Esophagus squamous epithelium (tissue), 5 donors: ENCODE measurements around the gene PTP4A1. TPM values are rescaled to one million over a fixed set of nuclear protein-coding genes. Genes with fewer than 3 reads are reported as not detected.

ENCODE experiments used
- DNase-seq: peaks from one replicate; lab custom pipeline; 2025; lab: John Stamatoyannopoulos, UW
- H3K27ac ChIP-seq, 4 donors: fragments of 200-600 bp; sonication (generic); one replicate each; pipeline ENCODE4 v1.5.1; 2016 to 2019; ENCODE audit warnings: mild to moderate bottlenecking in 1 of 4
- H3K27me3 ChIP-seq, 4 donors: fragments of 200-600 bp; sonication (generic); 1 replicate in 3 of 4; 2 replicates in 1 of 4; pipeline versions ENCODE4 v1.5.1 to v1.6.0; 2017 to 2021; ENCODE audit warnings: antibody characterized with exemption in 1 of 4
- H3K36me3 ChIP-seq, 3 donors: fragments of 200-600 bp; sonication (generic); one replicate each; pipeline ENCODE4 v1.5.1; 2016 to 2019
- H3K4me1 ChIP-seq, 3 donors: fragments of 200-600 bp; sonication (generic); one replicate each; pipeline ENCODE4 v1.5.1; 2017 to 2019
- H3K4me3 ChIP-seq, 4 donors: fragments of 200-600 bp; sonication (generic); 1 replicate in 3 of 4; 2 replicates in 1 of 4; pipeline ENCODE4 v1.5.1; 2016 to 2019; ENCODE audit warnings: mild to moderate bottlenecking in 2 of 4, moderate library complexity in 1 of 4
- H3K9me3 ChIP-seq, 3 donors: fragments of 200-600 bp; sonication (generic); one replicate each; pipeline ENCODE4 v1.5.1; 2016 to 2019
- POLR2A ChIP-seq, 4 donors: fragments of 450-650 bp; IDR thresholded peaks; one replicate each; pipeline ENCODE4 v1.6.1; 2017; ENCODE audit warnings: antibody characterized with exemption in 4 of 4, mild to moderate bottlenecking in 4 of 4, moderate library complexity in 3 of 4
- WGBS, 2 donors: methylation state at CpG; one replicate each; pipeline ENCODE4 v1.1.5; 2018; 5-methylcytosine and 5-hydroxymethylcytosine counted together
- intact Hi-C: fragments of 100-400 bp; cut with DNase I; formaldehyde crosslinking; loops from one replicate; pipeline ENCODE4 v1.15.0; 2022
- total RNA-seq, 4 donors: library from RNA; depleted of rRNA; stranded (reverse); fragments of >200 nt; gene quantifications; one replicate each; pipeline ENCODE4 v1.1.0, GENCODE V29; 2016
- TF ChIP-seq, protein P1 (sequence below), 6 experiments: fragments of 450-650 bp in 4 of 6; fragments of 200-600 bp in 2 of 6; sonication (generic) in 2 of 6; IDR thresholded peaks; one replicate each; pipeline ENCODE4 v1.5.1; 2016 to 2019; ENCODE audit warnings: antibody characterized with exemption in 6 of 6, mild to moderate bottlenecking in 4 of 6, moderate library complexity in 4 of 6
- donor health status: DM: yes; HTN: yes; CAD: no.

Gene PTP4A1
- total RNA-seq, 4 donors from 2014 or later: 30.9 to 73.7 (median 39.8) TPM

GRCh38 chr6:63553900-63554299, 18.4 kb upstream of the PTP4A1 start:
- no peak for DNase-seq
- H3K4me1 ChIP-seq: no peaks in the 10 kb centered on the region
- 67 to 92% methylated on average over 1 of the region's 1 CpG for WGBS, 2 donors
- H3K4me3 ChIP-seq: no peak overlapping the region
- no peaks in the 10 kb centered on the region for H3K9me3 ChIP-seq
- no peaks in the 10 kb centered on the region for H3K36me3 ChIP-seq
- H3K27me3 ChIP-seq: no peaks in the 10 kb centered on the region
- no peak overlapping the region for H3K27ac ChIP-seq
- intact Hi-C loops: no loop called here
- TF ChIP-seq POLR2A (IDR thresholded peaks at IDR 0.05): no peak
- TF ChIP-seq, protein P1, sequence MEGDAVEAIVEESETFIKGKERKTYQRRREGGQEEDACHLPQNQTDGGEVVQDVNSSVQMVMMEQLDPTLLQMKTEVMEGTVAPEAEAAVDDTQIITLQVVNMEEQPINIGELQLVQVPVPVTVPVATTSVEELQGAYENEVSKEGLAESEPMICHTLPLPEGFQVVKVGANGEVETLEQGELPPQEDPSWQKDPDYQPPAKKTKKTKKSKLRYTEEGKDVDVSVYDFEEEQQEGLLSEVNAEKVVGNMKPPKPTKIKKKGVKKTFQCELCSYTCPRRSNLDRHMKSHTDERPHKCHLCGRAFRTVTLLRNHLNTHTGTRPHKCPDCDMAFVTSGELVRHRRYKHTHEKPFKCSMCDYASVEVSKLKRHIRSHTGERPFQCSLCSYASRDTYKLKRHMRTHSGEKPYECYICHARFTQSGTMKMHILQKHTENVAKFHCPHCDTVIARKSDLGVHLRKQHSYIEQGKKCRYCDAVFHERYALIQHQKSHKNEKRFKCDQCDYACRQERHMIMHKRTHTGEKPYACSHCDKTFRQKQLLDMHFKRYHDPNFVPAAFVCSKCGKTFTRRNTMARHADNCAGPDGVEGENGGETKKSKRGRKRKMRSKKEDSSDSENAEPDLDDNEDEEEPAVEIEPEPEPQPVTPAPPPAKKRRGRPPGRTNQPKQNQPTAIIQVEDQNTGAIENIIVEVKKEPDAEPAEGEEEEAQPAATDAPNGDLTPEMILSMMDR (IDR thresholded peaks at IDR 0.05): no peak

GRCh38 chr6:63554782-63555181, 17.5 kb upstream of the PTP4A1 start:
- intact Hi-C loops: no loop called here
- no peaks in the 10 kb centered on the region for H3K27me3 ChIP-seq
- TF ChIP-seq POLR2A (IDR thresholded peaks at IDR 0.05): no peak
- TF ChIP-seq, protein P1 (IDR thresholded peaks at IDR 0.05): no peak
- 95 to 100% methylated on average over 1 of the region's 1 CpG for WGBS, 2 donors
- DNase-seq: no peak
- no peak overlapping the region for H3K4me3 ChIP-seq
- H3K36me3 ChIP-seq: no peaks in the 10 kb centered on the region
- H3K27ac ChIP-seq: no peak overlapping the region
- H3K4me1 ChIP-seq: no peaks in the 10 kb centered on the region
- no peaks in the 10 kb centered on the region for H3K9me3 ChIP-seq

DNA sequence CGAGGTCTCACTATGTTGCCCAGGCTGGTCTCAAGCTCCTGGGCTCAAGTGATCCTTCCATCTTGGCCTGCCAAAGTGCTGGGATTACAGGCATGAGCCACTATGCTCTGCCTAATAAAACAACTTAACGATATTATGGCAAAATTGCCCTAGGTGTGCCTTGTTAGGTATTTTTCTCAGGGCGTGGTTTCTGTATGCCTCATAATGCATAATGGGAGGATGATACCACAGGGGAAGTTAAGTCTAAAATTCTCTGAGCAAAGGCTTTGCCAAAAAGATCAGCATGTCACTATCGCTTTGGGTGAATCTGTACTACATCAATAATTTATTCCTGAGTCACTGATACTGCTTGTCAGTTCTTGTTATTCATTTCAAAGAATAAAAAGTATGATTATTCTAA, 15.9 kb upstream of the PTP4A1 start:
- Histone ChIP-seq H3K36me3 (no peaks in the 10 kb centered on the region), H3K4me1 (no peaks in the 10 kb centered on the region), H3K4me3 (no peak overlapping the region), H3K27ac (no peak overlapping the region), H3K27me3 (no peaks in the 10 kb centered on the region), H3K9me3 (no peaks in the 10 kb centered on the region)
- WGBS, 2 donors: 42 to 65% methylated on average over 3 to 4 of the region's 4 CpGs
- intact Hi-C loops: no loop called here
- TF ChIP-seq, protein P1 (IDR thresholded peaks at IDR 0.05): no peak
- TF ChIP-seq POLR2A (IDR thresholded peaks at IDR 0.05): no peak
- DNase-seq: no peak

GRCh38 chr6:63558278-63558677, 14.0 kb upstream of the PTP4A1 start:
- H3K27me3 ChIP-seq: no peaks in the 10 kb centered on the region
- H3K4me3 ChIP-seq: no peak overlapping the region
- intact Hi-C loops: no loop called here
- TF ChIP-seq, protein P1 (IDR thresholded peaks at IDR 0.05): no peak
- TF ChIP-seq POLR2A (IDR thresholded peaks at IDR 0.05): no peak
- no peak for DNase-seq
- H3K27ac ChIP-seq: no peak overlapping the region
- H3K36me3 ChIP-seq: no peaks in the 10 kb centered on the region
- no peaks in the 10 kb centered on the region for H3K4me1 ChIP-seq
- no peaks in the 10 kb centered on the region for H3K9me3 ChIP-seq

GRCh38 chr6:63560801-63561287, 11.4 kb upstream of the PTP4A1 start:
- Histone ChIP-seq H3K27me3 (no peaks in the 10 kb centered on the region), H3K4me1 (no peaks in the 10 kb centered on the region), H3K27ac (no peak overlapping the region), H3K9me3 (no peaks in the 10 kb centered on the region), H3K36me3 (no peaks in the 10 kb centered on the region), H3K4me3 (no peak overlapping the region)
- no peak for DNase-seq
- intact Hi-C loops: no loop called here
- TF ChIP-seq, protein P1 (IDR thresholded peaks at IDR 0.05): no peak
- TF ChIP-seq POLR2A (IDR thresholded peaks at IDR 0.05): no peak
- WGBS, 2 donors: 27 to 41% methylated on average over 1 of the region's 1 CpG
